OCI-LY1 (cell line): ENCODE results near the gene TNS3.
A peak's percentile ranks its signal among the peaks of the same experiment; 100 is the strongest.

Experiments used
- H2AFZ ChIP-seq: fragments of 200-600 bp; sonication (generic), shearing (Covaris generic); 2 replicates; pipeline ENCODE4 v1.6.0; 2014; ENCODE audit warnings: antibody characterized with exemption, mild to moderate bottlenecking, low read length
- H3F3A ChIP-seq: fragments of 200-600 bp; sonication (generic), shearing (Covaris generic); 2 replicates; pipeline ENCODE4 v1.6.0; 2014; ENCODE audit warnings: mild to moderate bottlenecking, antibody characterized with exemption, low read length, moderate library complexity; ENCODE audit not compliant: insufficient read depth
- H3K27ac ChIP-seq: fragments of 200-600 bp; sonication (generic); 2 replicates; pipeline ENCODE4 v1.5.1; 2014; ENCODE audit warnings: low read length, mixed run types, mild to moderate bottlenecking, low read depth; ENCODE audit not compliant: poor library complexity, severe bottlenecking
- H3K27me3 ChIP-seq: fragments of 200-600 bp; sonication (generic); 2 replicates; pipeline ENCODE4 v1.6.0; 2014; ENCODE audit warnings: antibody characterized with exemption, mild to moderate bottlenecking, low read length, moderate library complexity; ENCODE audit not compliant: insufficient read depth
- H3K36me3 ChIP-seq: fragments of 200-600 bp; sonication (generic); 2 replicates; pipeline ENCODE4 v1.6.1; 2014; ENCODE audit warnings: mild to moderate bottlenecking, antibody characterized with exemption, low read length, moderate library complexity, mixed read lengths; ENCODE audit not compliant: insufficient read depth
- H3K4me1 ChIP-seq: fragments of 200-600 bp; sonication (generic); 2 replicates; pipeline ENCODE4 v1.5.1; 2014; ENCODE audit warnings: mild to moderate bottlenecking, low read length, moderate library complexity; ENCODE audit not compliant: insufficient read depth, severe bottlenecking
- H3K4me2 ChIP-seq: fragments of 200-600 bp; sonication (generic), shearing (Covaris generic); 2 replicates; pipeline ENCODE4 v1.6.1; 2014; ENCODE audit warnings: low read length
- H3K4me3 ChIP-seq: fragments of 200-600 bp; sonication (generic); 2 replicates; pipeline ENCODE4 v1.5.1; 2014; ENCODE audit warnings: low read length, low read depth, mild to moderate bottlenecking, mixed read lengths; ENCODE audit not compliant: poor library complexity, severe bottlenecking
- H3K79me2 ChIP-seq: fragments of 200-600 bp; shearing (Covaris generic); 2 replicates; pipeline ENCODE4 v1.6.1; 2016; ENCODE audit warnings: mixed run types, low read length, mixed read lengths; ENCODE audit not compliant: insufficient read depth
- H3K9ac ChIP-seq: fragments of 200-600 bp; sonication (generic), shearing (Covaris generic); 2 replicates; pipeline ENCODE4 v1.6.1; 2014; ENCODE audit warnings: mild to moderate bottlenecking, low read length, mixed read lengths
- H3K9me2 ChIP-seq: fragments of 200-600 bp; sonication (generic), shearing (Covaris generic); 2 replicates; pipeline ENCODE4 v1.6.1; 2014; ENCODE audit warnings: low read depth, mild to moderate bottlenecking, low read length, mixed read lengths
- H3K9me3 ChIP-seq: fragments of 200-600 bp; shearing (Covaris generic); 2 replicates; pipeline ENCODE4 v1.6.1; 2014; ENCODE audit warnings: low read length, mixed read lengths
- H4K20me1 ChIP-seq: fragments of 200-600 bp; sonication (generic), shearing (Covaris generic); 2 replicates; pipeline ENCODE4 v1.6.0; 2016; ENCODE audit warnings: mild to moderate bottlenecking, low read length; ENCODE audit not compliant: insufficient read depth
- EZH2 ChIP-seq: fragments of 200-600 bp; sonication (generic), shearing (Covaris generic); IDR thresholded peaks from 2 replicates; pipeline ENCODE4 v1.8.0; 2017; ENCODE audit warnings: borderline replicate concordance, mixed run types, mild to moderate bottlenecking, antibody characterized with exemption, low read length, moderate library complexity, mixed read lengths
- TF ChIP-seq, protein P1 (sequence below): fragments of 200-600 bp; sonication (generic), shearing (Covaris generic); IDR thresholded peaks from 2 replicates; pipeline ENCODE4 v1.5.1; 2017; ENCODE audit warnings: mild to moderate bottlenecking, antibody characterized with exemption, low read length, moderate library complexity, mixed read lengths

Gene TNS3

GRCh38 chr7:47281966-47282643 is 299.8 kb downstream of the TNS3 start:
- TF ChIP-seq, protein P1, sequence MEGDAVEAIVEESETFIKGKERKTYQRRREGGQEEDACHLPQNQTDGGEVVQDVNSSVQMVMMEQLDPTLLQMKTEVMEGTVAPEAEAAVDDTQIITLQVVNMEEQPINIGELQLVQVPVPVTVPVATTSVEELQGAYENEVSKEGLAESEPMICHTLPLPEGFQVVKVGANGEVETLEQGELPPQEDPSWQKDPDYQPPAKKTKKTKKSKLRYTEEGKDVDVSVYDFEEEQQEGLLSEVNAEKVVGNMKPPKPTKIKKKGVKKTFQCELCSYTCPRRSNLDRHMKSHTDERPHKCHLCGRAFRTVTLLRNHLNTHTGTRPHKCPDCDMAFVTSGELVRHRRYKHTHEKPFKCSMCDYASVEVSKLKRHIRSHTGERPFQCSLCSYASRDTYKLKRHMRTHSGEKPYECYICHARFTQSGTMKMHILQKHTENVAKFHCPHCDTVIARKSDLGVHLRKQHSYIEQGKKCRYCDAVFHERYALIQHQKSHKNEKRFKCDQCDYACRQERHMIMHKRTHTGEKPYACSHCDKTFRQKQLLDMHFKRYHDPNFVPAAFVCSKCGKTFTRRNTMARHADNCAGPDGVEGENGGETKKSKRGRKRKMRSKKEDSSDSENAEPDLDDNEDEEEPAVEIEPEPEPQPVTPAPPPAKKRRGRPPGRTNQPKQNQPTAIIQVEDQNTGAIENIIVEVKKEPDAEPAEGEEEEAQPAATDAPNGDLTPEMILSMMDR: no peak
- no peak for TF ChIP-seq EZH2
- Histone ChIP-seq H3K4me1 (peaks cover 15% of the 10 kb centered on the region), H3K36me3 (peaks cover 94% of the 10 kb centered on the region)

GRCh38 chr7:47281161-47281560 is 300.8 kb downstream of the TNS3 start:
- Histone ChIP-seq H3F3A (no peaks in the 10 kb centered on the region), H3K27ac (no peak overlapping the region), H3K36me3 (peaks cover 94% of the 10 kb centered on the region), H3K9me3 (peaks cover 3% of the 10 kb centered on the region; the same call in 1 of the 2 replicates), H3K9ac (no peak overlapping the region), H3K4me2 (no peak overlapping the region), H3K4me1 (peaks cover 15% of the 10 kb centered on the region), H3K9me2 (no peaks in the 10 kb centered on the region), H3K79me2 (no peaks in the 10 kb centered on the region), H3K4me3 (no peak overlapping the region), H4K20me1 (no peaks in the 10 kb centered on the region), H2AFZ (no peak overlapping the region), H3K27me3 (no peaks in the 10 kb centered on the region)
- TF ChIP-seq EZH2: no peak
- TF ChIP-seq, protein P1: no peak

More at GRCh38 chr7:47281966-47282643, 299.8 kb downstream of the TNS3 start:
- no peak overlapping the region for H2AFZ ChIP-seq
- H3F3A ChIP-seq: no peaks in the 10 kb centered on the region
- H3K9me3 ChIP-seq: peaks cover 5% of the 10 kb centered on the region; the same call in 1 of the 2 replicates
- H3K27ac ChIP-seq: no peak overlapping the region
- H3K27me3 ChIP-seq: no peaks in the 10 kb centered on the region
- H3K4me2 ChIP-seq: no peak overlapping the region
- H3K9ac ChIP-seq: no peak overlapping the region
- no peaks in the 10 kb centered on the region for H4K20me1 ChIP-seq
- H3K79me2 ChIP-seq: no peaks in the 10 kb centered on the region
- no peaks in the 10 kb centered on the region for H3K9me2 ChIP-seq
- no peak overlapping the region for H3K4me3 ChIP-seq

DNA sequence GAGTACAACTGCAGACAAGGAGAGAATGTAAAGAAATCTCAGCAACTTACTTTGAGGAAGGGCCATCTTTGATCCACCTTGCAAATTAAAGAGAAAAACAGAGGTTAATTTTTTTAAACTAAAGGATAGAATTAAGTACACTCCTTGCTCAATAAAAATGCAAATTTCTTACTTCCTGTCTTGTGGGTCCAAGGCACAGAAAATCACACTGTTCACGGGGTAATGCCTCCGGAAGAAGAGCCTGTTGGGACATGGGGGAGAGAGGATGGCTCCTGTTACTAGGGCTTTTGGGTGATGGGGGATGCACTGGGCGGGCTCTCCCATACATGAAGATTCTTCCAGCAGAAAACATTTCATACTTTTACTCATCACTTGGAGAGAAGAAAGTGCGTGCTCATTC is 301.8 kb downstream of the TNS3 start:
- Histone ChIP-seq H2AFZ (no peak overlapping the region), H4K20me1 (no peaks in the 10 kb centered on the region), H3K9me2 (no peaks in the 10 kb centered on the region), H3K4me2 (no peak overlapping the region), H3K9me3 (no peaks in the 10 kb centered on the region), H3K27me3 (no peaks in the 10 kb centered on the region), H3K79me2 (no peaks in the 10 kb centered on the region), H3K27ac (peak overlapping the region; percentile 2), H3F3A (no peaks in the 10 kb centered on the region), H3K36me3 (peaks cover 85% of the 10 kb centered on the region), H3K4me3 (no peak overlapping the region), H3K4me1 (peaks cover 15% of the 10 kb centered on the region), H3K9ac (no peak overlapping the region)
- TF ChIP-seq, protein P1: no peak
- no peak for TF ChIP-seq EZH2
